NCI-H524 treated with DMSO at 0.1 percent for 48 hours (cell line): Measurements from ENCODE around the gene PCSK7.
"Not testable (repeated sequence)": the region's sequence is repeated elsewhere in the genome, so short reads cannot be mapped to it uniquely, and the experiment has no call there.

Experiments used
- DNase-seq: peaks from one replicate; lab custom pipeline; 2025; lab: John Stamatoyannopoulos, UW

Gene PCSK7, protein sequence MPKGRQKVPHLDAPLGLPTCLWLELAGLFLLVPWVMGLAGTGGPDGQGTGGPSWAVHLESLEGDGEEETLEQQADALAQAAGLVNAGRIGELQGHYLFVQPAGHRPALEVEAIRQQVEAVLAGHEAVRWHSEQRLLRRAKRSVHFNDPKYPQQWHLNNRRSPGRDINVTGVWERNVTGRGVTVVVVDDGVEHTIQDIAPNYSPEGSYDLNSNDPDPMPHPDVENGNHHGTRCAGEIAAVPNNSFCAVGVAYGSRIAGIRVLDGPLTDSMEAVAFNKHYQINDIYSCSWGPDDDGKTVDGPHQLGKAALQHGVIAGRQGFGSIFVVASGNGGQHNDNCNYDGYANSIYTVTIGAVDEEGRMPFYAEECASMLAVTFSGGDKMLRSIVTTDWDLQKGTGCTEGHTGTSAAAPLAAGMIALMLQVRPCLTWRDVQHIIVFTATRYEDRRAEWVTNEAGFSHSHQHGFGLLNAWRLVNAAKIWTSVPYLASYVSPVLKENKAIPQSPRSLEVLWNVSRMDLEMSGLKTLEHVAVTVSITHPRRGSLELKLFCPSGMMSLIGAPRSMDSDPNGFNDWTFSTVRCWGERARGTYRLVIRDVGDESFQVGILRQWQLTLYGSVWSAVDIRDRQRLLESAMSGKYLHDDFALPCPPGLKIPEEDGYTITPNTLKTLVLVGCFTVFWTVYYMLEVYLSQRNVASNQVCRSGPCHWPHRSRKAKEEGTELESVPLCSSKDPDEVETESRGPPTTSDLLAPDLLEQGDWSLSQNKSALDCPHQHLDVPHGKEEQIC

DNA sequence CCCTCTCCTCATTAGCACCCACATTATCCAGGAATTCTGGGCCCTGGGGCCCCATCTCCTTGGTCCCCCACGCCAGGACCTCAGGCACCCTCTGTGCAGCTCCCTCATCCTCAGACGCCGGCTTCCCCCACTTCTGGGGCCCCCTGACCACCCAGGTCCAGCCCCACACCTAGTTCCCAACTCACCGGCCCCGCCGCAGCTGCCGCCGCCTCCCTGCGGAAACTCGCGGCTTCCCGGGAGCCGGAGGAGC, at the start of gene PCSK7:
Gene PCSK7 (minus strand): TSS at position 232 of the 250 bp plus-strand sequence. CDS start 2,229 bp downstream, outside the sequence.
- DNase-seq = no peak

DNA sequence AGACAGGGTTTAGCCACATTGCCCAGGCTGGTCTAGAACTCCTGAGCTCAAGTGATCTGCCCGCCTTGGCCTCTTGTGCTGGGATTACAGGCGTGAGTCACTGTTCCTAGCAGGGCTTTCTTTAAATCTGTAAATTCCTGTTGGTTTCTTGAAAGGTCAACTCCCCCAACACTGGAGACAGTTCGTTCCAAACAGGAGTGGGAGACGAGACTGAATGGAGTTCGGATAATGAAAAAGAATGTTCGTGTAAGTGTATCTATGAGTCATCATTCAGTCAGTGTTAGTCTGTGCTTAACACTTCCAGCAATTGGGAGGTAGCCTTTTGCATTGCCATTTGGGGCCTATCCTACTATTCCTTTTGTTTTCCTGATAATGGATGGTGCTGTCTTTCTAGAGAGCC, 49.3 kb upstream of the PCSK7 start:
- DNase-seq = no peak

DNA sequence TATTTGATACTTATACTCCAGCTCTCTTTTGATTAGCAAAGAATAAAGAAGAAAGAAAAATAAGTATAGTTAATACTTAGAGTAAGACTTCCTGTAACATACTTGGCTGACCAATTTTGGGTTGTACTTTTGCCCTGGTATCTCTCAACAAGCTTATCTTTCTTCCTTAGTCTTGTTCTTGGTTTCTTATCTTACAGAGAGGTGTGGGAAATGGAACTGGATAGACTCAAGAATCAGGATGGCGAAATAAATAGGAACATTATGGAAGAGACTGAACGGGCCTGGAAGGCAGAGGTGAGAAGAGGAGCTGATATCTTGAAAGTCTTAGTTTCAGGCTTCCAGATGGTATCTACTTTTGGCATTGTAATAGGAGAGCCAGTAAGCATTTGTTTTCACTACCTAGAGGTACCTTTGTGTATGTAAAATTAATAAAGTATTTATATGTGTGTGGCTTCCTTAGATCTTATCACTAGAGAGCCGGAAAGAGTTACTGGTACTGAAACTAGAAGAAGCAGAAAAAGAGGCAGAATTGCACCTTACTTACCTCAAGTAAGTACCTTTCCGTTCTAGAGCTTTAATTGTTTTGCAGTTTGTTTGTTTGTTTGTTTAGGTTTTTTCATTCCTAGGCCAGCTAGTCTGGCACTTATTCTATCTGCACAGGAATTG, 48.0 kb upstream of the PCSK7 start:
- no peak for DNase-seq

DNA sequence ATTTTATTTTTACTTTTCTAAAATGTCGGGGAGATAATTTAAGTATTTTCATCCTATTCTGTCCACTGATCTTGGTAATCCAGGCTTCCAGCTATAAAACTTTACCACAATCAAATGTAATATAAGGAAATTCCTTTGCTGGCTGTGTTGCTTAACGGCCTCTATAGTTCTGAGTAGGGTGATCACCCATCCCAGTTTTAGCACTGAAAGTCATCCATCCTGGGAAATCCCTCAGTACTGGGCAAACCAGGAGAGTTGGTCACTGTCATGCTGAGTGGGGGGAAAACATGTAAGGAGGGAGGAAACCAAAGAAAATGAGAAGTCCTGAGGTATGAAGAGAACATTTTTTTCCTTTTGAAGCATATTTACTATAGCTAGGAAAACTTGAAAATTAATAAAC, 46.5 kb upstream of the PCSK7 start:
- DNase-seq = no peak

DNA sequence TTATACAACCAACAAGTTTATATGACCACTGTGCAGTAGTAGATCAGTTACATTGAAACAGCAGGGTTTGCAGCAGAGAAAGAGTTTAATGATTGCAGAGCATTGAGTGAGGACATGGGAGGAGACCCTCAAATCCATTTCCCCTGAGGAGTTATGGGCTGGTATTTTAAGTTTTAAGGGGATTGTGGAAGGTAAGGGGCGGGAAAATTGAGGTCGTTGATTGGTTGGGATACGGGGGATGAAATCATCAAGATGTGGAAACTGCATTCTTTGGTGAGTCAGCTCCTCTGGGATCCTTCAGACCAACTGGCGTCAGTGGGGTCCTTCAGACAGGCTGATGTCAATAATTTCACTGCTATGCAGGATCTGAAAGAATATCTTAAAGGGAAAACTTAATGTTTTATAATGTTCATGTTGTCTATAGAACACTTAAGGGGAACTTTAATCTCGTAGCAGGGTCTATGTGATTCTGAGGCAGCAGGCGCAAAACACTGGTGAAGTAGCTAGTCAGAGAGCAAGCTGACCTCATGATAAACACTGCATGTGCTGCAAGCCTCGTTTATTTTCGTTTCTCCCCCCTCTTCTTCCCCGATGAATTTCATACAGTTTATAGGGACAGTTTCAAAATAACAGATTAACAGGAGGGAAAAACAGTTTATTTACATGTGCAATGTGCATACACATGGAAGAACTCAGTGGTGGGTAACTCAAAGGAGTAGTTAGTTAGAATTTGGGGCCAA, 41.8 kb upstream of the PCSK7 start:
- no peak for DNase-seq

DNA sequence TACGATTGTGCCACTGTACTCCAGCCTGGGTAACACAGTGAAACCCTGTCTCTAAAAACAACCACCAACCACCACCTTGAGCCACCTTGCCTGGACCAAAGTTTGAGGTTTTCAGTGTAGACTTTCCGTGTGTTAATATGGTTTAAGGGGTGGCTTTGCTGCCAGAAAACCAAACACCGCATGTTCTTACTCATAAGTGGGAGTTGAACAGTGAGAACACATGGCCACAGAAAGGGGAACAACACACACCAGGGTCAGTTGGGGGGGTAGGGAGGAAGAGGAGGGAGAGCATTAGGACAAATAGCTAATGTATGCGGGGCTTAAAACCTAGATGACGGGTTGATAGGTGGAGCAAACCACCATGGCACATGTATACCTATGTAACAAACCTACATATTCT, 40.3 kb upstream of the PCSK7 start:
- not testable (repeated sequence) for DNase-seq

DNA sequence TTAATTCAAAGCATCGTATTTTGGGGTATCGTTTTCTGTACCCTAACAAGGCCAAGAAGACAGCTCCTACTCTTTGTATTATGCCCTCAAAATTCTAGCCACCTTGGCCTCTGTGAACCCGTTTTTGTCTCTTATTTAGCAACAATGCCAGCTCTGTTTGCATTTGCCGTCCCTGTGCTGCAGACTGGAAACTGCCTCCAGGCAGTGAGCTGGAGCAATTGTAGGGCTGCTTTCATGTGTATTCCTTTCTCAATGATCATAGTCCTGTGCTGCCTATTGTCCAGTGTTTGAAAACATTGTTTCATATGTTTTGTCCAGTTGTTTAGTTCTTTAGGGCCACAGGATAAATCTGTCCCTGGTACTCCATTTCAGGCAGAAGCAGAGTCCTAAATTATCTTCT, 39.3 kb upstream of the PCSK7 start:
- DNase-seq = no peak

DNA sequence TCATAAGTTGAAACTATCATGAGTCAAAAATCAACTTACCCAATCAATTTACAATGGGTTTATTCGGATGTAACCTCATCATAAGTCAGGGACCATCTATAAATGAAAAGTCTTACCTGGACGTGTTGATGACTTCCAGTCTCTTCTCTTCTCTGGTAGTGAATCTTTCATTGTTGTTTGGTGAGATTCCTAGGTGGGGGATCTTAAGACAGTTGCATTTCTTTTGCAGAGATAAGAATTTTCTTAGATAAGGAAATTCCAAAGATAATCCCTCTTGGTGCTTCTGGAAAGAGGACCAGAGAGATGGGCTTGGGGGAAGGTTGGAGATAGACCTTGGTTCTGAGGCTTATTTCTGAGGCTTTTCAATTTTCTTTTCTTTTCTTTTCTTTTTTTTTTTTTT, 38.0 kb upstream of the PCSK7 start:
- no peak for DNase-seq

DNA sequence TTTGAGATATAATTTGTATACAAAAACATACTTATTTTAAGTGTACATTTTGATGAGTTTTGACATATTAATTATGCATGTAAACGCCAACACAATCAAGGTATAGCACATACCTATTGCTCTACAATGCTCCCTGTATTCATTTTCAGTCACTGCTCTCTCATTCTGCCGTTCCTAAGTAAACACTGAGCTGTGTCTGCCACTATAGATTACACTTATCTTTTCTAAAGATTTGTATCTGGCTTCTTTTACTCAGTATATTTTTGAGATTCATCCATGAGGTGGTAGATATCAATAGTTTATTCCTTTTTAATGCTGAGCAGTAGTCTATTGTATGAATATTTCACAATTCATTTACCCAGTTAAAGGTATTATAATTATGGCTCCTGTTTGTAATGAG, 33.9 kb upstream of the PCSK7 start:
- no peak for DNase-seq

DNA sequence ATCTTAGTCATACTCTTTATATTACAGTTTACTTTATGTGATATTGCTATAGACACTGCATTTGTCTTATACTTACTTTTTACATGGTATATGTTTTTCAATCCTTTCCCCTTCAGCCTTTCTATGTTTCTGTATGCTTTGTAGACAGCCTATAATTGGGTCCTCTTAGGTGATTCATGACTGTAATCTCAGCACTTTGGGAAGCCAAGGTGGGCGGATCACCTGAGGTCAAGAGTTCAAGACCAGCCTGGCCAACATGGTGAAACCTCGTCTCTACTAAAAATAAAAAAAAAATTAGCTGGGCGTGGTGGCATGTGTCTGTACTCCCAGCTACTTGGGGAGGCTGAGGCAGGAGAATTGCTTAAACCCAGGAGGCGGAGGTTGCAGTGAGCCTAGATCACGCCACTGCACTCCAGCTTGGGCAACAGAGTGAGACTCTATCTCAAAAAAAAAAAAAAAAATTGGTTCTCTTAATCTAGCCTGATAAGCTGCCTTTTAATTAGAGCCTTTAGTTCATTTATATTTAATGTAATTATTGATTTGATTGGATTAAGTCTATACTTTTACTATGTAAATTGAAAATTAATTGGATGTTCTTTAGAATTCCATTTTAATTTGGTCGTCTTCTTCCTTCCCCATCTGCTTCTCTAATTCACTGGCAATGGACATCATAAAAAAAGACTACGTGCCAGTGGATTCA, 32.9 kb upstream of the PCSK7 start:
- DNase-seq = not testable (repeated sequence)

DNA sequence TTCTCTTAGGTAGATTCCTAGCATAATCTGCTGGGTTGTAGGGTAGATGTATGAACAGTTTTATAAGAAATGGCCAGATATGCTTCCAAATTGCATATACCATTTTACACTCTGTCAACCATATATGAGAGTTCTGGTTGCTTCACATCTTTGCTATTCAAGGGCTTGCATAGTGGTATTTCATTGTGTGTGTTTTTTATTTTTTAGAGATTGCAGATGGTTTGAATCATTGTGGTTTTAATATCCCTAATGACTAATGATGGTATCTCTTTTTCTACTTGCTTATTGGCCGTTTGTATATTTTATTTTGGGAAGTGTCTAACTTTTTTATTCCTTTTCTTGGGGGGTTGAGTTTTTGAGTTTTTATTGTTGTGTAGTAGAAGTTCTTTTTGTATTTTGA, 27.5 kb upstream of the PCSK7 start:
- no peak for DNase-seq

DNA sequence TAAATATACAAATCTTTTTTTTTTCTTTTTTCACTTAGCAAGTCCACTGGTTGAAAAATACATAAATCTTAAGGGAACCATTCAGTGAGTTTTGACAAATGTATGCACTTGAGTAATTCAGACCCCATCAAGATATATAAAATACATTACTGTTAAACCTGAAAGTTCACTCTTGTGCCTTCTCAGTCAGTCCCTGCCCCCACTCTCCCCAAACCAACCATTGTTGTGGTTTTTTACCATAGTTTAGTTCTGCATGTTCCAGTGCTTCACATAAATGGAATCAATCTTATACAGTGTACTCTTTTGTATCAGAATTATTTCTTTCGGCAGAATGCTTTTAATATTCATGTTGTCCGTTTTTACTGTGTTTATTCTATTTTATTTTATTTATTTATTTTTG, 26.7 kb upstream of the PCSK7 start:
- DNase-seq = no peak

DNA sequence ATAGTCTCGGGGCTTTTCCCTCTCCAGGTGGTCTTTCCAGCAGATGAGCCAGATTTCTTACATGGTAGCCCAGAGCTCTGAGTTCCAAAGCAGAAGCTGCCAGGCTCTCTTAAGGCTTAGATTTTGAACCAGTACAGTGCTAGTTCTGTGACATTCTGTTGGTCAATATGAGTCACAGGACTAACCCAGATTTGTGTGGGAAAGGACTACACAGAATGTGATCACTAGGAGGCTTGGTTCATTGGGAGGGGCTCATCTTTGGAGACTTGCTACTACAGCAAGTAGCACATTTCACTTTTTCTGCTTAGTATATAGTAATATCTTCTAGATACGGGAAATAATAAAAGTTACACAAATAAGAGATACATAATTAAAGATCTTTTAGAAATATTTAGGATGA, 24.7 kb upstream of the PCSK7 start:
- no peak for DNase-seq

DNA sequence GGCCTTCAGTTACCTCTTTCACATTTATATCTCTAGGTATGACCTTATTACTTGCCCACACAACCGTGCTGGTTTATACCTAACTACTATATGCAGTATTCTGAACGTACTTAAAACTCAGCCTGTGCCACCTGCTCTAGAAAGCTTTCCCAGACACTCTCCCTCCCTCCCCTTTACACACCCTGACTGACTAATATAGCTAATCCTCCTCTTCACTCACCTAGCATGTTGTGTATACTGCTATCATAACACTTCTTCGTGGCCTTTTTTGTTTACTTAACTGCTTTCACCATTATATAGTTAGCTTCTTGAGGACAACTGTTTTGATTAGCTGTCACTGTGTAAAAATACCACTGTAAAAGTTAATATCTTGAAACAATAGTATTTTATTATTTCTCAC, 24.1 kb upstream of the PCSK7 start:
- DNase-seq = peak; percentile 12

DNA sequence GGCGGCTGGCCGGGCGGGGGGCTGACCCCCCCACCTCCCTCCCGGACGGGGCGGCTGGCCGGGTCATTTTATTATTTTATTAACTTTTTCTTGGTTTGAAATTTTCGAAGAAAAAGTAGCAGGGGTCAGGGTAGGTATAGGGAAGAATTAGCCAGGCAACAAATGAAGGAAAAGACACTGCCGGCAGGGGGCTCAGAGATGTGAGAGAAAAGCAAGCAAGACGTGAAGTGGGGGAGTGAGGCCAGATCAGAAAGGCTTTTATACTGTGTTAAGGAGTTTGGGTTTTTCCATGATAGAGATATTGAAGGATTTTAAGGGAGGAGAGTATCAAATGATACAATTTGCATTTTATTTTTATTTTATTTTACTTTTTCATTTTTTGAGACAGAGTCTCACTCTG, 19.6 kb upstream of the PCSK7 start:
- DNase-seq = no peak

DNA sequence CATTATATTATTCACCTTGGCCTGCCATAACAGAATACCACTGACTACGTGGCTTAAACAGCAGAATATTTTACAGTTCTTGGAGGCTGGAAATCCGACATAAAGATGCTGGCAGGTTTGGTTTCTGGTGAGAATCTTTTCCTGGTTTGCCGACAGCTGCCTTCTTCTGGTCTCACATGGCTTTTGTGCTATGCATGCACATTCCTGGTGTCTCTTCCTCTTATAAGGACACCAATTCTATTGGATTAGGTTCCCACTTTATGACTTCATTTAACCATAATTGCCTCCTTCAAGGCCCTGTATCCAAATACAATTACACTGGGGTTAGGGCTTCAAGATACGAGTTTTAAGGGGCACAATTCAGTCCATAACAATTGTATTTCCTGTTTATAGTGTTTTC, 17.7 kb upstream of the PCSK7 start:
- DNase-seq = no peak

DNA sequence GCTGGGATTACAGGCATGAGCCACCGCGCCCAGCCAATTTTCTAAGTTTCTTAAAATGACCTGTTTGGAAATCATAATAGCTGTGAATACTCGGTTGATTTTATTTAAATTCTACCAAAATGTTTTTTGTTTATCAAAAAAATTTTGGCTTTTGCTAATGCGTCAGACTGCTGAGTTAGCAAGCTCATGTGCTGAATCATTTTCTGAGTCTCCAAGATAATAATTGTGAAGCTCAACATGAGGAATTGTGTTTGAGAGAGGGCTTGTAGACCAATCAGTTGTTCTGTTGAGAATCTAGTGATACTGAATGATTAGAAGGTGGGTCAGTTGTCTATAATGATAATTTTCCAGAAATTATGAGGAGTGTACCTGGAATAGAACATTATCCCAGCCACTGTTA, 16.5 kb upstream of the PCSK7 start:
- no peak for DNase-seq

DNA sequence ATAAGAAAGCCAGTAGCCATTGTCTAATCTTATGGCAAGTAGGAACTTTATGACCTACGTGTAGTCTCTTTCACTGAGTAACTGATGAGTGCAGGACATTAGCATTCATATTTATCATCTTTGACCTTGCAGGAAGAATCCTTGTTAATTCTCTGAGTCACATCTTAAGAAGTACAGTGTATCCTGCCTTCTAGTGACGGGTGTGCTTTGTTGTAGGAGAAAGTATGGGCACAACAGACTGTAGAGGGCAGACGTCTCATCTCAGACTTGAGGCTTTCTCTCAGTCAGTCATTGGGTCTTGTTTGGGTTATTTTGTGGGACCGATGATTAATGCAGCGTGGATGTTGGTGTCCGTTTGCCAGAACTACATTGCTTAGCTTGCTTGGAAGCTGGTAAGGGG, 7.4 kb upstream of the PCSK7 start:
- no peak for DNase-seq

DNA sequence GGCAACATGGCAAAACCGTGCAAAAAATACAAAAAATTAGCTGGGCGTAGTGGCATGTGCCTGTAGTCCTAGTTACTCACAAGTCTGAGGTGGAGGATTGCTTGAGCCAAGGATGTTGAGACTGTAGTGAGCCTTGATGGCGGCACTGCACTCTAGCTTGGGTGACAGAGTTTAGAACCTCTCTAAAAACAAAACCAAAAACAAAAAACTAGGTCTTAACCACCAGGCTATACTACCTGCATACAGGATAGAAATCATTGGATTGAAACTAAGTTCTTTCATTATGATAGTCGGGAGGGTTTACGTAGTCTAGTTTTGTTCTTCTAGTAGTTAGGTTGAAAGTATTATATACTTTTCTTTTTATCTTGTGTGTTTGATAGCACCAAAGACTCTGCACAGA, 6.3 kb upstream of the PCSK7 start:
- no peak for DNase-seq

DNA sequence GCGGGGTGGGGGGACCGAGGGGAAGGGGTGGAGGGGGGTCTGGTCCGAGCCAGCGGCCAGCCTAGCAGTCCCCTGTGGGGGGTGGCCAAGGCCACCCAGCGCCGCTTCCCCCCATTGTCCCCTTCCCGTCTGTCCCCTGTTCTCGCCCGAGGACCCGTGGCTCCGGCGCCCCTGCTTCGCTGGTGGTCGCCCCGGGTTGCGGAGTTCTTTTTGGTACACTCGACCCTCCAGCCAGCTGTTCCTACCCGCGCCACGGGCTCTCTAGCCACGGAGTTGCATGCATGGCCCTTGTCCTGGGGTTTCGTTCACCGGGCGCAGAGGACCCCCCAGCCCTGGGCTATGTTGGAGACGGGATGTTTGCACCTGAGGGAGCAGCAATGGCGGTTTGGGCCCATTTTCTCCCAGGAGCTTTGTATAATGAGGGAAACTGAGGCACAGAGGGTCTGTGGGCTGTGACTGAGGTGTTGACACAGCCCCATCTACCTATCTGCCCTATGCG, 1.1 kb upstream of the PCSK7 start:
- DNase-seq = no peak

DNA sequence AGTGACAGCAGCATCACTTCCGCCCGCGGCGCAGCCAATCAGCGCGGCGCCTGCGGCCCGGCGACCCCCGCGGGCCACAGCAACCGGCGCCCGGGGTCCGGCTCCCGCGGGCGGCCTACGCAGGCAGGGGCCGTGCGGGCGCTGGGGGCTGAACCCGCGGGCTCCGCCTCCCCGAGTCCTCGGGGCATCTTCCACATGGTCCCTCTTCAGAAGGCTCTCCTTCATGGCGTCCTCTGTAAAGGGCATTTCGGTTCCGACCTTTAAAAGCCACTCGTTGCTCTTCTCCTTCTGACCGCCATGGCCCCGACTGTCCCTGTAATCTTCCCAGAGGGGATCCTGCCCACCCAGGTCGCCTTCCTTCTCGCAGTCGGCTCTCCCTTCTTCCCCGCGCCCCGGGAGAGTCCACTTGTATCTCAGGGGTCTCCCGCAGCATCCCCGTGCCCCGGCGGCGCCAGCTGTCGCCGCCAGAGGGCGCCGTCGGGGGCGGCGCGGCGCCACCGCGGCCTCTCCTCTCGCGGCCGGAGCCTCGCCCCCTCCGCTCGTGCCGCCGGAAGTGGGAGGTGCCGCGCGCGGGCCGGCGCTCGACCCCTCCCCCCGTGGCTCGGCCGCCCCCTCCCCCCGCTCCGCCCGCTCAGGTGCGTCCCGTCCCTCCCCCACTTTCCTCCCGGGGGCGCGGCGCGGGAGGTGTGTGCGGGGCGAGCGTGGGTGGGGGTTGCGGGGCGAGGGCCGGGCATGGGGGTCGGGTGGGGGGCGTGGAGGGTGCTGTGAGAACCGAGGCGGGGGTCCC, 412 bp upstream of the PCSK7 start, which contains the start of gene RNF214:
Gene RNF214 (plus strand): TSS at position 580 of the 787 bp plus-strand sequence. CDS start 1,602 bp downstream, outside the sequence.
- DNase-seq = no peak
